PC-3 (cell line): ENCODE data around the gene IZUMO1. TPM values are rescaled to one million over a fixed set of nuclear protein-coding genes. Genes with fewer than 3 reads are reported as not detected.
"Not testable (repeated sequence)": the region's sequence is repeated elsewhere in the genome, so short reads cannot be mapped to it uniquely, and the experiment has no call there.

Experiments used
- ATAC-seq: fragments of 200-7000 bp; cut with Tn5 transposase; 2 replicates; pipeline ENCODE4 v1.9.1; 2020; ENCODE audit warnings: mild to moderate bottlenecking, moderate library complexity
- BruUV-seq: library from RNA; stranded (reverse); fragments of 400-500 nt; replicated peaks from 2 replicates; lab custom pipeline; 2021; lab: Mats Ljungman, UMichigan
- CTCF ChIA-PET: fragments of 300-600 bp; sonication (Branson Sonifier 250); formaldehyde crosslinking; loops from one replicate; lab custom pipeline; 2022; ENCODE audit warnings: antibody characterized with exemption; lab: Charles Lee
- POLR2A ChIA-PET: fragments of 300-600 bp; sonication (Branson Sonifier 250); formaldehyde crosslinking; loops from one replicate; lab custom pipeline; 2022; ENCODE audit warnings: antibody characterized with exemption; ENCODE audit not compliant: unreplicated experiment; lab: Charles Lee
- DNase-seq: peaks from one replicate; pipeline ENCODE4 v3.0.0-alpha.2; 2015
- H2AFZ ChIP-seq: fragments of 300-600 bp; sonication (generic); 2 replicates; pipeline ENCODE4 v1.6.0; 2016; ENCODE audit warnings: antibody characterized with exemption, low read length
- H3F3A ChIP-seq: fragments of 300-600 bp; sonication (generic); one replicate; pipeline ENCODE4 v1.6.0; 2017; ENCODE audit warnings: antibody characterized with exemption, low read length, control low read depth, mild to moderate bottlenecking; ENCODE audit not compliant: unreplicated experiment
- H3K27ac ChIP-seq: fragments of 300-600 bp; sonication (generic); 2 replicates; pipeline ENCODE4 v1.5.1; 2016; ENCODE audit warnings: mild to moderate bottlenecking, low read length
- H3K27me3 ChIP-seq: fragments of 300-600 bp; sonication (generic); 2 replicates; pipeline ENCODE4 v1.6.1; 2016; ENCODE audit warnings: low read length, mixed read lengths
- H3K36me3 ChIP-seq: fragments of 300-600 bp; sonication (generic); 2 replicates; pipeline ENCODE4 v1.6.1; 2016; ENCODE audit warnings: low read depth, mixed run types, low read length, mixed read lengths
- H3K4me1 ChIP-seq: fragments of 300-600 bp; sonication (generic); 2 replicates; pipeline ENCODE4 v1.5.1; 2016; ENCODE audit warnings: low read length; ENCODE audit not compliant: insufficient read depth
- H3K4me2 ChIP-seq: fragments of 300-600 bp; sonication (generic); 2 replicates; pipeline ENCODE4 v1.6.0; 2016; ENCODE audit warnings: low read length
- H3K4me3 ChIP-seq: fragments of 300-600 bp; sonication (generic); 2 replicates; pipeline ENCODE4 v1.5.1; 2016; ENCODE audit warnings: mild to moderate bottlenecking, low read length, mixed read lengths
- H3K79me2 ChIP-seq: fragments of 300-600 bp; sonication (generic); 2 replicates; pipeline ENCODE4 v1.6.1; 2017; ENCODE audit warnings: low read length, mixed read lengths
- H3K9ac ChIP-seq: fragments of 300-600 bp; sonication (generic); 2 replicates; pipeline ENCODE4 v1.6.0; 2016; ENCODE audit warnings: mild to moderate bottlenecking, low read length
- H3K9me2 ChIP-seq: fragments of 300-600 bp; sonication (generic); replicated peaks from 2 replicates; pipeline ENCODE4 v1.6.1; 2016; ENCODE audit warnings: mixed run types, low read length, mixed read lengths
- H3K9me3 ChIP-seq: fragments of 300-600 bp; sonication (generic); 2 replicates; pipeline ENCODE4 v1.6.1; 2016; ENCODE audit warnings: low read length, mixed read lengths
- H4K20me1 ChIP-seq: fragments of 300-600 bp; sonication (generic); 2 replicates; pipeline ENCODE4 v1.6.1; 2016; ENCODE audit warnings: low read length, mixed read lengths
- CTCF ChIP-seq: fragments of 300-600 bp; sonication (generic); conservative IDR thresholded peaks from 2 replicates; pipeline ENCODE4 v1.5.1; 2017; ENCODE audit warnings: antibody characterized with exemption, low read depth, mild to moderate bottlenecking, low read length
- EZH2 ChIP-seq: fragments of 300-600 bp; sonication (generic); IDR thresholded peaks from one replicate; pipeline ENCODE4 v1.6.1; 2017; ENCODE audit warnings: antibody characterized with exemption, mild to moderate bottlenecking, low read length; ENCODE audit not compliant: unreplicated experiment
- EZH2phosphoT487 ChIP-seq: fragments of 300-600 bp; sonication (generic); IDR thresholded peaks from 2 replicates; pipeline ENCODE4 v1.6.1; 2018; ENCODE audit warnings: mild to moderate bottlenecking, antibody characterized with exemption, low read length, borderline replicate concordance
- intact Hi-C: fragments of 100-400 bp; cut with micrococcal nuclease; formaldehyde crosslinking; loops from 2 replicates; pipeline ENCODE4 v1.9.0; 2023
- total RNA-seq: library from RNA; depleted of rRNA; stranded (reverse); fragments of >200 nt; gene quantifications from 2 replicates; pipeline ENCODE4 v1.2.3, GENCODE V29; 2014

The IZUMO1 gene
- total RNA-seq, 1 experiment from 2014 or later, result not detected

GRCh38 chr19:48768994-48769713 lies 22.4 kb upstream of the IZUMO1 start:
- no peak for DNase-seq
- Histone ChIP-seq H4K20me1 (no peaks in the 10 kb centered on the region), H3K36me3 (no peaks in the 10 kb centered on the region), H3K9me3 (no peaks in the 10 kb centered on the region), H3K27me3 (no peaks in the 10 kb centered on the region), H3K4me1 (no peaks in the 10 kb centered on the region), H3K79me2 (no peaks in the 10 kb centered on the region), H3F3A (no peaks in the 10 kb centered on the region), H3K27ac (no peak overlapping the region), H3K9ac (no peak overlapping the region), H3K4me2 (no peak overlapping the region), H2AFZ (no peak overlapping the region), H3K9me2 (no peaks in the 10 kb centered on the region), H3K4me3 (no peak overlapping the region)
- CTCF ChIA-PET, result no interaction called here
- no TSS peak for BruUV-seq
- POLR2A ChIA-PET, result no interaction called here
- no peak for ATAC-seq
- intact Hi-C loops, result no loop called here
- TF ChIP-seq EZH2 (no peak), CTCF (no peak), EZH2phosphoT487 (no peak)

GRCh38 chr19:48768171-48768753 lies 21.6 kb upstream of the IZUMO1 start:
- H3K27ac ChIP-seq, DNase-seq, POLR2A ChIA-PET, H3K4me3 ChIP-seq, H3K27me3 ChIP-seq, BruUV-seq, intact Hi-C loops, H3K9me3 ChIP-seq, H3K79me2 ChIP-seq, H3K9ac ChIP-seq, H3K4me1 ChIP-seq, H3K36me3 ChIP-seq, CTCF ChIA-PET, H3F3A ChIP-seq, H2AFZ ChIP-seq, H4K20me1 ChIP-seq, H3K4me2 ChIP-seq, ATAC-seq, H3K9me2 ChIP-seq: not testable (repeated sequence)

- intact Hi-C loops, POLR2A ChIA-PET, CTCF ChIA-PET, H3K9me2 ChIP-seq, H3K4me1 ChIP-seq, H3K4me3 ChIP-seq, BruUV-seq, H3K27me3 ChIP-seq, H3K27ac ChIP-seq, H3K9ac ChIP-seq, DNase-seq, H3K79me2 ChIP-seq, H4K20me1 ChIP-seq, H2AFZ ChIP-seq, H3K4me2 ChIP-seq, ATAC-seq, H3K36me3 ChIP-seq, H3F3A ChIP-seq, H3K9me3 ChIP-seq: not testable (repeated sequence)
These were observed 19.1 kb upstream of the IZUMO1 start for GRCh38 chr19:48765816-48766215.
